NCI-H748 (cell line): ENCODE data around the gene EXOC7.
"Not testable (repeated sequence)": the region's sequence is repeated elsewhere in the genome, so short reads cannot be mapped to it uniquely, and the experiment has no call there.

ENCODE experiments used
- DNase-seq: peaks from one replicate; lab custom pipeline; 2025; ENCODE audit not compliant: unreplicated experiment; lab: John Stamatoyannopoulos, UW

EXOC7 gene

DNA sequence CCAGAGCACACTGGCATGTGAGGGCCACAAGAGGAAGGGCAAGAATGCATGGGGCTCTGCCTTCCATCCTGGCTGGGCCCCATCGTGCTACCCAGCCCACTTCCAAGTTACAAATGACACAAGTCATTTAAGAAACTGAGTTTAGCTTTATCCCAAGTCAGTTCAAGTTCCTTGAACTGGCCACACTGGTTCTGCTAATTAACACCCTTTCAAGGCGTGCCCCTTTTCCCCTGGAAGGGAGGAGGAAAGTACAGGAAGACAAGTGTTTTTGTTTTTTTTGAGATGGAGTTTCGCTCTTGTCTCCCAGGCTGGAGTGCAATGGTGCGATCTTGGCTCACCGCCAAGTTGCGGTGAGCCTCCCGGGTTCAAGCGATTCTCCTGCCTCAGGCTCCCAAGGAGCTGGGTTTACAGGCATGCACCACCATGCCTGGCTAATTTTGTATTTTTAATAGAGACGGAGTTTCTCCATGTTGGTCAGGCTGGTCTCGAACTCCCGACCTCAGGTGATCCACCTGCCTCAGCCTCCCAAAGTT lies 59.0 kb downstream of the EXOC7 start:
- not testable (repeated sequence) for DNase-seq

DNA sequence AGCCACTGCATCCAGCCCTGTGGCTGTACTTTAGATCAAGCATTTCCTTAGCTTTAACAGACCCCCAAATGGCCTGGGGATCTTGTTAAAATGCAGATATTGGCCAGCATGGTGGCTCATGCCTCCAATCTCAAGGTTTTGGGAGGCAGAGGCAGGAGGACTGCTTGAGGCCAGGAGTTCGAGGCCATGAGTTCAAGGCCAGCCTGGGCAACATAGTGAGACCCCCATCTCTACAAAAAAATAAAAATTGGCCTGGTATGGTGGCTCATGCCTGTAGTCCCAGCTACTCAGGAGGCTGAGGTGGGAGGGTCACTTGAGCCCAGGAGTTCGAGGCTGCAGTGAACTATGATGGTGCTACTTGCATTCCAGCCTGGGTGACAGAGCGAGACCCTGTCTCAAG lies 60.7 kb downstream of the EXOC7 start:
- not testable (repeated sequence) for DNase-seq

DNA sequence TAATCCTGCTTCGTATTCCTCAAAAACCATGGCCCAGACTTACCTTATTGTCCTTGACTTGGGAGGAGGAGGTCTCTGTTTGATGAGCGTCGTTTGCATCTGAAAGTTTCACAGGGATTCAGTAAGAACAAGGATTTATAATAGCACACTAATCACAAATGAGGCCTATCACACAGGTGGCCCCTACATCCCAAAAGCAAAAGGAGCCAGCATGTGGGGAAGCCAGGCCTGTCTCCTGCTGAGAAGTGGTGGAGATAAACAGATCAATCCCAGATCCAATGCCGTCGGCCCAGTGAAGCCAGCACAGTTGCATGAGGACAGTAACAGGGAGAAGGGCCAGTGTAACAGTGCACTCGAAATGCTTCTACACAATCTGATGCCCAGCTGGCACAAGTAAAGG lies 63.2 kb downstream of the EXOC7 start:
- DNase-seq = no peak

DNA sequence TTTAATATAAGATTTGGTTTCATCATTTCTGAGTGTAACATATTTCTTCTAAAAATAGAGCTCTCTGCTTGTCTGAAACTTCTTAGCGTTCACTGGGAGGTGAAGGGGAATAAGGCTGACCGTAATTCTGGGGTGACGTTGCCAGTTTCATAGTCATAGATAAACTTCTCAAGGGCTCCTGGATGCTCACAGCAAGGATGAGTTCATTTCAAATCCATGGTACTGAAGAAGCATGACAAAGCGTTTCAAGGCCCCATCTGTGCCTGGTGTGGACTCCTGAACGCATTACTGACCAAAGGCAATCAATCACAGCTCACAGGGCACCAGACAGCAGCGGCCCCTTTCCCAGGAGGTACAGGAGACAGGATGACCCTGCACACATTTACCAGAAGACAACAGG lies 64.5 kb downstream of the EXOC7 start:
- no peak for DNase-seq

DNA sequence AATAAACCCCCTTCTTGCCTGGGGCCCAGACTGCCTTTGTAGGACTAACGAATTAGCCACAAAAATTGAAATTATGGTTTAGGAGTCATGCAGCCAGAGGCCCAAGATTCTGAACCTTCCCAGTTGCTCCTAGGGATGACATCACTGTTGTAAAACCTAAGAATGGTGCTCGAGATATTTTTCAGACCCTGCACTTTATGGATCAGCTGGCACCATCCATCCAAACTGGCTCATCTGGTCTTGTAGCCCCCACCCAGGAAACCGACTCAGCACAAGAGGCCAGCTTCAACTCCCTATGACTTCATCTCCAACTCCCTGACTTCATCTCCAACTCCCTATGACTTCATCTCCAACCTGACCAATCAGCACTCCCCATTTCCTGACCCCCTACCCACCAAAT lies 65.5 kb downstream of the EXOC7 start:
- DNase-seq = no peak

DNA sequence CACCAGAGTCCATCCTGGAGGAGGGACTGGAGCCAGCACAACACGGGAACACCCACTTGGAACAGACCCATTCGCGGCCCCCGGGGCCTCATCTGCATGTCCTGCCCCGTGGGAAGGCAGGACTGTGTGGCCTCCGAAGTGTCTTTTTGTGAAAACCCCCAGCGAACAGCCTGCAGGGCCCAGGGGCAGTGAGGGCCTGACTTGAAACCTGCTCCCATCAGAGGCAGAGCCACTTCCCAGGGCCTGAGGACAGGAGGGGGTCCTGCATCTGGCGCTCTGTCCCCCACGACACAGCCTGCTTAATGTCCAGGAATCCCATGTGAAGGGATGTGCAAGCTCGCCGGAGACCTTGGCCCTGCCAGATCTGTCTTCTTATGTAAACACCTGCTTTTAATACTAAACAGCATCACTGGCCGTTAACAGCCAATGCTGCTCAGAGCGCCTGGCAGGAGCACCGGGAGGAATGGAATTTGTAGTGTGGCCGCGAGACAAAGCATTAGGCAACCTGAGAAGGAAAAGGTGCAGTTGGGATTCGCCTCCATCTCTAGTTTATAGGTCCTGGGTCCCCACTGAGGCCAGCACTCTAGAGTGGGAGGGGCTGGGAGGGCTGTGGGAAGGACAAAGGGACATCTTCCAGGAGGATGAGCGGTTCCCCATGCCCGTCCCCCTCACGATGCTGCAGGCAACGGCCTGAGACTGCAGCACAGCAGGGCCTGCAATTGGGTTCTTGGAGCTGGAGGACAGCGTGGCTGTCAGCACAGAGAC lies 66.9 kb downstream of the EXOC7 start:
- no peak for DNase-seq

DNA sequence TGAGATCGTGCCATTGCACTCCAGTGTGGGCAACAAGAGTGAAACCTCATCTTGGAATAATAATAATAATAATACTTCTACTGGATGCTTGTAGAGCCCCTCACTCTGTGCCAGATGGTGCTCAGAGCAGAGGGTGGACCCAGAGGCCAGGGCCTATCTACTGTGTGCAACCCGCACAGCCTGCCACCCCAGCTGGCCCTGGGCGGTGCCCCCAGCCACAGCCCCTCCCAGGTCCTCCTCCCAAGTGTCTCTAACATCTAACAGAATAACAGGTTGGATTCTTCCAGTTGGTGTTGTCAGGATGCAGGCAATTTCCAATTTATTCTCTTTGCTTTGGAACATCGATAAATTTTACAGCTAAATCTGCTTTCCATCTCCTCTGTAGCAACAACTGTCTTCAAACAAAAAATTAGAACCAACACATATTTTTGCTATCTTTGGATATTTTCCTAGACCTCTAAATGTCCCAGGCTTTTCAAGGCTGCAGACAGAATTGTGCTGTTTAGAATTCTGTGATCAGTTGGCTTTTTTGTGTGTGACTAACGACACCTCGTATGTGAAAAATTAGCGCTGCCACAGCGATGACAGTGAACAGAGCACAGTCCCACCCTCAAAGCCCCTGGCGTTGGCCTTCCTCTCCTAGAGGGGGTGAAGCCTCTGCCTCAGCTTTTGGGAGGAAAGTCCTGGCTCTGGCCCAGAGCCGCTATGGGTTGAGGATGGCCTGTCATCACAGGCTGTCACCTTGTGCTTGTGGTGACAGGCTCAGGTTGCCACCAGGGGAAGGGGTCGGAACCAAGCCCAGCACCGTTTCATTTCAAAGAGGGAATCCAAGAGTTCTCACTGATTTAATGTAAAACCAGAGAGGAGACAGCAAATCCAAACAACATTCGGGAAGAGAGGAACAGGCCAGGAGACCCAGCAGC lies 68.9 kb downstream of the EXOC7 start:
- DNase-seq = no peak

DNA sequence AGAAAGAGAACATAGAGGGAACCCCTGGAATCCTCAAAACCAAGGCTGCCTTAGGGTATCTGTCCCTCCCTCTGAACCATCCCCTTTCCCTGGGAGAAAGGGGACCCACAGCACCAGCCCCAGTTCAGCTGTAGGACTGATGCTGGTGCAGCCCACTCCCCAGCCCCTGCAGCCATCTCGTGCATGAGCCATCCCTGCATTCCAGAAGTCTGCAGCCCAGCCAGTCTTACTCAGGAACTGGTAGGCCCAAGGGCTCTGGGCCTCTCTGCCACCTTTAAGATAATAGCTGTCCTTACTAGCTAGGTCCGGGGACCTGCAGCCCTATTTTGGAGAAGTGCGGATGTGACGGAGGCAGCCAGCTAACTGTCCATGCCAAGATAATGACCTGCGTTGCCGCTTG lies 70.4 kb downstream of the EXOC7 start:
- DNase-seq = no peak

DNA sequence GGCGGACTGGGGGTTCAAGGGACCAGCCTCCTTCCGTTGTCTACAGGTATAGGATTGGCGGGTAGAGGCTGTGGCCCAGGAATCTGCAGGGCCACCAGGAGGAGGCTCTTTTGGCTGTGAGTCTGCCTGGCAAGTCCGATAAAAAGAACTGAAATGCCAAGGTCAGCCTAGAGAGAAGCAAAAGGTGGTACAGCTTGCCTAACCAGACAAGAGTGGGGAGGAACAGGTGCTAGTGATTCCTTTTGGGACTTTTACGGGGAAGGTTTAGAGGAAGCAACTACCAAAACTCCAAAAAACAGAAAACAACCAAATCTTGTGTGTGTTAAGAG lies 70.8 kb downstream of the EXOC7 start:
- no peak for DNase-seq

DNA sequence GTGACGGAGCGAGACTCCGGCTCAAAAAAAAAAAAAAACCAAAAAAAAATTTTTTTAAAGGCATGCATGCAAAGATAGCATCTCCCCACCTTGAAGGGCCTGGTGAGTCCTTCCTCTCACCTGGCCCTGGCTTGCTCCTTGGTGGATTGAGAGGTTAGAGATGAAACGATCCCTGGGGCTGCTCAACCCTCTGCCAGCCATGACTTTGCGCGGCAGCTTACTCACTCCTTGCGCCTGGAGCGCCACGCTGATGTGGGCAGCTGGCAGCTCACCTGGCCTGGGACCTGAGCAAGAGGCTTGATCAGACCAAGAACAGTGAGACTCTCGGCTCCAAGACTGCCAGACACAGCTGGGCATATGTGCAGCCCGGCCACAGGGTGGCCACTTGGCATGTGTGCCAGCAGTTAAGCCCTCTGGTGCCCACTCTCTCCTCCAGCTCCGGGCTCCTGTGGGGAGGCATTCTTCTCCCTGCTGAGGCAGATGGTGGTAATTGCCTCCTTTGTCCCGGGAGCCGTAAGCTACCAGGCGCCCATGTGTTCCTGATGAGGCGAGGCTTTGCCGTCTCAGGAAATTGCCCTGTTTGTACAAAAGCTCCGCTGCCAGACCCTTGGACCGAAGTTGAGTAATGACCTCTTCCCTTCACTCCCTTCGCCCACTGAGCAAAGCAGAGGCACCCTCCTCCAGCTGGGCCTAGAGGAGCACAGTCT lies 71.4 kb downstream of the EXOC7 start:
- DNase-seq = peak; percentile 40
